ENCODE data around the gene CCNH.

The CCNH gene

DNA sequence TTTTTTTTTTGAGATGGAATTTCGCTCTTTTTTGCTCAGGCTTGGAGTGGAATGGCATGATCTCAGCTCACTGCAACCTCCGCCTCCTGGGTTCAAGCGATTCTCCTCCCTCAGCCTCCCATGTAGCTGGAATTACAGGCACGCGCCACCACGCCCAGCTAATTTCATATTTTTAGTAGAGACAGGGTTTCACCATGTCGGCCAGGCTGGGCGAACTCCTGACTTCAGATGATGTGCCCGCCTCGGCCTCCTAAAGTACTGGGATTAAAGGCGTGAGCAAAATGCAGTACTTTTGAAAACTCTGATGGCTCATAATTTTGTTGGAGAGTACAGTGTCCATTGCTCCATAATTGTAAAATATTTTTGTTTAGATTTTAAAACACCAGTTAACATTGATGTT, 52.6 kb downstream of the CCNH start:
- no peak for DNase-seq (ENCODE audit: low read depth)

DNA sequence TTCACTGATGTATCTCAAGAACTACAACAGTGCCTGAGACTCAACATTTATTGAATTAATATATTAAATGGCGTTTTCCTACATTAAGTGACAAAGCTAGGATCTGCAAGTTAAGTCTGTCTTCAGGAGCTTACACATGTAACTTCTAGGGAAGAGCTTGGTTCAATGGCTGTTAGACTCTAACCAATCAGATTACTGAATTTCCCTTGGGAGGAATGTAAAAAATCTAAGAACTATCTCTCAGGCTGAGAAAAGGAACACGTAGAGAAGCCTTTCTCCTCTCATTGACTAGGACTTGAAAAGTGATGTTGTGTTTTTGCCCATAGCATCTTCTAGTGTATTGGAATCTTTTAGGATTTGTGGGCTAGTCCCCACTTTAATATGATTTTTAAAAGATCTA, 53.6 kb downstream of the CCNH start:
- no peak for DNase-seq (ENCODE audit: low read depth)

DNA sequence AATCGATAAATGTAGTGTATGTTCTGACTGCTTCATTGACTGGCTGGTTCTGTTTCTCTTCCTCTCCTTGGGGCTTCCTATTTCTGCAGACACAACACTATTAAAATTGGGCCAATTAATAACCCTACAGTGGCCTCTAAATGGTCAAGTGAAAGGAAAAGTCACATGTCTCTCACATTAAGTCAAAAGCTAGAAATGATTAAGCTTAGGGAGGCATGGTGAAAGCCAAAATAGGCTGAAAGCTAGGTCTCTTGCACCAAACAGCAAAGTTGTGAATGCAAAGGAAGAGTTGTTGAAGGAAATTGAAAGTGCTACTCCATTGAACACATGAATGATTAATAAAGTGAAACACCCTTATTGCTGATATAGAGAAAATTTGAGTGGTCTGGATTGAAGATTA, 58.2 kb downstream of the CCNH start:
- no peak for DNase-seq (ENCODE audit: low read depth)

DNA sequence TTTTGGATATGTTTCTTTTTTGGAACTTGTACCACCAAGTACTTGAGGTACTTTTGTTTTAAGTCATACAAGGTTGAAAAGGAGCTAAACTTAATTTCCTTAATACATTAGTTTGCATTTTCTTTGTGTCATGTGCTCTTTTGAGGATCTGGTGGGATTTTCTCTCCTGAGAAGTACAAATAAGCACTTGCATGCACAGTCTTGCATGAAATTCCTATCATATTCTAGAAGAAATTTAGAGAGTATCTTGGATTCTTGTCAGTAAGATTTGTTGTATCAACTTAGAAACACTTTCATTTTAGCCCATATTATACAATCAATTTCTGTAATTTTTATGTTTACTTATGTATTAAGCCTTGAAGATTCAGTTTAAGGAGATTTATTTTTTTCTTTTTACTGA, 64.9 kb downstream of the CCNH start:
- DNase-seq (ENCODE audit: low read depth): no peak

DNA sequence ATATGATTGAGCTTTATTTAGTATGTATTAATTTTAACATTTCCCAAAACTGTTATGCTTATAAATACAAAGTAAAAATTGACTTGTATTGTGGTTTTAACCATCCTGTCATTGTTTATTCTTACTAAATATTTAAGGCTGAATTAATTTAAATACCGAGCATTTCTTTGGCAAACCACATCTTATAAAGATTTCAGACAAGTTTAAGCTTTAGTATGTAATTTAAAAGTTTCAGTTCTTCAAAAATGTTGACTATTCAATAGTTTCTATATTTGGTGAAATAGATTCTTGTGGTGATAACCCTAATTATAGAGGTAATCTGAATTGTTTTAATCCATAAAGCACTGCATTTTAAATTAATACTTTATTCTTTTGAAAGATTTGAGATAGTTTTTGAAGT, 65.5 kb downstream of the CCNH start:
- DNase-seq (ENCODE audit: low read depth): no peak

Measured in HS-5 (cell line).